Neuronal stem cell (in vitro differentiated cells): ENCODE results near the gene ATG5.

ENCODE experiments used
- DNase-seq: peaks from one replicate; pipeline ENCODE4 v3.0.0-alpha.2; 2013; ENCODE audit warnings: low spot score
- H2AFZ ChIP-seq: one replicate; pipeline ENCODE4 v1.6.1; 2013; ENCODE audit warnings: mild to moderate bottlenecking, low read length, inconsistent platforms
- H2AK5ac ChIP-seq: 2 replicates; pipeline ENCODE4 v1.6.1; 2013; ENCODE audit warnings: low read depth, mild to moderate bottlenecking, inconsistent platforms, low read length, moderate library complexity, mixed read lengths
- H2BK120ac ChIP-seq: 2 replicates; pipeline ENCODE4 v1.6.1; 2013; ENCODE audit warnings: low read depth, mild to moderate bottlenecking, inconsistent platforms, low read length, moderate library complexity, mixed read lengths
- H2BK12ac ChIP-seq: one replicate; pipeline ENCODE4 v1.6.1; 2013; ENCODE audit warnings: low read length, inconsistent platforms
- H2BK15ac ChIP-seq: 2 replicates; pipeline ENCODE4 v1.6.1; 2013; ENCODE audit warnings: mild to moderate bottlenecking, low read length, inconsistent platforms, mixed read lengths
- H2BK5ac ChIP-seq: one replicate; pipeline ENCODE4 v1.6.1; 2013; ENCODE audit warnings: inconsistent platforms, mild to moderate bottlenecking, low read length, moderate library complexity
- H3K14ac ChIP-seq: one replicate; pipeline ENCODE4 v1.6.1; 2013; ENCODE audit warnings: low read length, inconsistent platforms
- H3K18ac ChIP-seq: 2 replicates; pipeline ENCODE4 v1.6.1; 2013; ENCODE audit warnings: low read length, inconsistent platforms
- H3K23ac ChIP-seq: 2 replicates; pipeline ENCODE4 v1.6.1; 2013; ENCODE audit warnings: low read depth, mild to moderate bottlenecking, mixed read lengths, low read length, inconsistent platforms; ENCODE audit not compliant: poor library complexity
- H3K27ac ChIP-seq: replicated peaks from 3 replicates; pipeline ENCODE4 v1.5.1; 2013; ENCODE audit warnings: low read length, inconsistent platforms
- H3K27me3 ChIP-seq, 3 experiments: 2 replicates each; pipeline ENCODE4 v1.6.1; 2013; ENCODE audit warnings: low read length in 3 of 3, mild to moderate bottlenecking in 2 of 3, inconsistent platforms in 1 of 3, low read depth in 1 of 3, mixed read lengths in 1 of 3, moderate library complexity in 1 of 3; ENCODE audit not compliant: control insufficient read depth in 3 of 3, insufficient read depth in 3 of 3
- H3K36me3 ChIP-seq, 2 donors: replicated peaks in 1 of 2; 2 replicates each; pipeline ENCODE4 v1.6.1; 2013; ENCODE audit warnings: low read length in 2 of 2; ENCODE audit not compliant: control insufficient read depth in 2 of 2, insufficient read depth in 2 of 2
- H3K4ac ChIP-seq: 2 replicates; pipeline ENCODE4 v1.6.1; 2013; ENCODE audit warnings: inconsistent platforms, mild to moderate bottlenecking, low read length, moderate library complexity
- H3K4me1 ChIP-seq, 2 donors: 1 replicate in 1 of 2; 2 replicates in 1 of 2; pipeline ENCODE4 v1.6.1; 2013; ENCODE audit warnings: low read length in 2 of 2, low read depth in 1 of 2; ENCODE audit not compliant: control insufficient read depth in 2 of 2, insufficient read depth in 1 of 2
- H3K4me2 ChIP-seq: one replicate; pipeline ENCODE4 v1.6.1; 2013; ENCODE audit warnings: mild to moderate bottlenecking, low read length, inconsistent platforms; ENCODE audit not compliant: insufficient read depth, poor library complexity, severe bottlenecking
- H3K4me3 ChIP-seq, 2 donors: 2 replicates each; pipeline ENCODE4 v1.5.1; 2013; ENCODE audit warnings: low read length in 2 of 2, mild to moderate bottlenecking in 2 of 2, inconsistent platforms in 1 of 2, moderate library complexity in 1 of 2
- H3K79me1 ChIP-seq: one replicate; pipeline ENCODE4 v1.6.1; 2013; ENCODE audit warnings: low read depth, mild to moderate bottlenecking, inconsistent platforms, low read length, moderate library complexity
- H3K9ac ChIP-seq: one replicate; pipeline ENCODE4 v1.6.1; 2013; ENCODE audit warnings: mild to moderate bottlenecking, low read depth, low read length, inconsistent platforms; ENCODE audit not compliant: poor library complexity
- H3K9me3 ChIP-seq, 2 donors: replicated peaks in 1 of 2; 2 replicates each; pipeline versions ENCODE3 to v1.6.1; 2013; ENCODE audit warnings: low read length in 2 of 2, mild to moderate bottlenecking in 2 of 2, inconsistent platforms in 1 of 2, low read depth in 1 of 2, mixed read lengths in 1 of 2, moderate library complexity in 1 of 2; ENCODE audit not compliant: control insufficient read depth in 2 of 2, insufficient read depth in 1 of 2
- H4K8ac ChIP-seq: one replicate; pipeline ENCODE4 v1.6.1; 2013; ENCODE audit warnings: low read depth, mild to moderate bottlenecking, inconsistent platforms, low read length, moderate library complexity
- H4K91ac ChIP-seq: one replicate; pipeline ENCODE4 v1.6.1; 2013; ENCODE audit warnings: low read length, low read depth, mild to moderate bottlenecking, inconsistent platforms; ENCODE audit not compliant: poor library complexity
- WGBS, 2 donors: extraction: QIAGEN DNeasy Blood & Tissue Kit; methylation state at CpG; one replicate each; pipeline ENCODE4 v1.1.7; 2013; ENCODE audit warnings: missing lambda C conversion rate in 2 of 2, mixed read lengths in 1 of 2; ENCODE audit not compliant: insufficient read length in 2 of 2, insufficient replicate concordance in 1 of 2; ENCODE audit errors: extremely low coverage in 2 of 2; 5-methylcytosine and 5-hydroxymethylcytosine counted together

Gene ATG5

DNA sequence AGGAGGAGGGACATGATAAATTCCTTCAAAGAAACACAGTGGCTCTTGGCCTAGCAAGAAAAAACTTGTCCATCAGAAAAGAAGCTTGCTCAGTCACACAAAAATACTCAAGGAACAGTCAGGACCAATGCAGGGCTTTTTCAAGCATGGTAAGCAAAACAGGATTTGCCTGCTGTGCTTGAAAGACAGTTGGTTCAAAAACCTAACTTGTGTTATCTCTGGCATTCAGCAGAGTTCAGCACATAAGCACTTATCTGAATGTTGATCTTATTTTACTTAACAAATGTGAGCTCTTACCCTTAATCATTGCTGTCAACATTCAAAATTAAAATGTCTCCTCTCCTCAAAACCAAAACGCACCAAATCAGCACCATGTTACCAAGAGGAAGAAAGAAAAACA is 38.3 kb downstream of the ATG5 start:
- Histone ChIP-seq H2BK15ac (no peak overlapping the region), H2AK5ac (no peak overlapping the region), H3K4me1 (peaks cover 0 to 1% of the 10 kb centered on the region in 2 donors), H3K14ac (no peak overlapping the region), H3K36me3 (peaks cover 3 to 20% of the 10 kb centered on the region in 2 donors), H4K8ac (no peak overlapping the region), H3K23ac (no peak overlapping the region), H3K9ac (no peak overlapping the region), H2BK5ac (no peak overlapping the region), H3K79me1 (no peaks in the 10 kb centered on the region), H4K91ac (no peak overlapping the region), H2BK120ac (no peak overlapping the region), H3K18ac (no peak overlapping the region), H2AFZ (no peak overlapping the region), H3K27ac (no peak overlapping the region), H3K4me2 (no peak overlapping the region), H3K4ac (no peak overlapping the region), H2BK12ac (no peak overlapping the region), H3K9me3 (peaks cover 0 to 19% of the 10 kb centered on the region in 2 donors), H3K27me3 (no peaks in the 10 kb centered on the region), H3K4me3 (no peak overlapping the region)
- no peak for DNase-seq
- no CpG with 5 or more reads among the region's 1 CpG for WGBS, 2 donors

DNA sequence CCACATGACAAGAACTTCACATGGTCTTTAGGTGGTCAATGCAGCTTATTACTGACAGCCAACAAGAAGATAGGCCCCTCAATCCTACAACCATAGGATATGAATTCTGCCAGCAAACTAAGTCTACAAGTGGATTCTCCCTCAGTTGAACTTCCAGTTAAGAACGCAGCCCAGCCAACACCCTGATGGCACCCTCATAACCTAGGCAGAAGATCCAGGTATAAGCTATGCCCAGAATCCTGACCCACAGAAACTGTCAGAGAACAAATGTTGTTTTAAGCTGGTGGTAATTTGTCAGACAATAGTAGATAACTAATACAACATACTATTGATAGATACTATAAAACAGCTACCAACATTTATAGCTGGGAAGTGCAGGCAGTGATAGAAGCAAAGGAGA is 38.8 kb downstream of the ATG5 start:
- no CpG with 5 or more reads among the region's 1 CpG for WGBS, 2 donors
- Histone ChIP-seq H2BK5ac (no peak overlapping the region), H3K14ac (no peak overlapping the region), H3K23ac (no peak overlapping the region), H4K91ac (no peak overlapping the region), H3K4ac (no peak overlapping the region), H3K36me3 (peaks cover 0 to 15% of the 10 kb centered on the region in 2 donors), H3K27ac (no peak overlapping the region), H3K4me2 (no peak overlapping the region), H2BK15ac (no peak overlapping the region), H2AFZ (no peak overlapping the region), H3K27me3 (no peaks in the 10 kb centered on the region), H2BK12ac (no peak overlapping the region), H3K79me1 (no peaks in the 10 kb centered on the region), H3K9me3 (peaks cover 0 to 15% of the 10 kb centered on the region in 2 donors), H3K4me3 (no peak overlapping the region), H4K8ac (no peak overlapping the region), H2BK120ac (no peak overlapping the region), H3K18ac (no peak overlapping the region), H3K9ac (no peak overlapping the region), H2AK5ac (no peak overlapping the region), H3K4me1 (peaks cover 0 to 1% of the 10 kb centered on the region in 2 donors)
- no peak for DNase-seq

DNA sequence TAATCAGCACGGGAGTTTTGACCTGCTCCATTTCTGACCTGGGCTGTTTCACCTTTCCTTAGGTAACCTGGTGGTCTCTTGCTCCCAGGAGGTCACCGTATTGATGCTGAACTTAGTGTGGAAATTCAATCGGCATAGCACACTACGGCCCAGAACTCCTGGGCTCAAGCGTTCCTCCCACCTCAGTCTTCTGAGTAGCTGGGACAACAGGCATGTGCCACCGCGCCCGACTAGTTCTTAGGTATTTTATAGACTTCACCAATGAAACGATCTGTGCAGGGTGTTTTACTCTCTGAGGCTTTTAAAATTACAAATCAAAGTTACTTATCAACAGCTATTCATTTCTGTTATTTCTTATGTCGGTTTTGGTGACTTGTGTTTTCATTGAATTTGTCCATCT is 42.1 kb downstream of the ATG5 start:
- no peak overlapping the region for H3K4me3 ChIP-seq
- no peak overlapping the region for H3K14ac ChIP-seq
- H3K79me1 ChIP-seq: no peaks in the 10 kb centered on the region
- peaks cover 0 to 3% of the 10 kb centered on the region in 2 donors for H3K9me3 ChIP-seq
- no peak overlapping the region for H3K4ac ChIP-seq
- H3K9ac ChIP-seq: no peak overlapping the region
- no peak overlapping the region for H3K27ac ChIP-seq
- no peak overlapping the region for H3K23ac ChIP-seq
- peaks cover 2 to 11% of the 10 kb centered on the region in 2 donors for H3K36me3 ChIP-seq
- H3K18ac ChIP-seq: no peak overlapping the region
- no peak overlapping the region for H2BK12ac ChIP-seq
- no peak overlapping the region for H2BK120ac ChIP-seq
- H4K8ac ChIP-seq: no peak overlapping the region
- no peak overlapping the region for H3K4me2 ChIP-seq
- peaks cover 0 to 1% of the 10 kb centered on the region in 2 donors for H3K4me1 ChIP-seq
- DNase-seq: no peak
- no peak overlapping the region for H2BK5ac ChIP-seq
- no peak overlapping the region for H4K91ac ChIP-seq
- no peak overlapping the region for H2AK5ac ChIP-seq
- no peak overlapping the region for H2AFZ ChIP-seq
- no peaks in the 10 kb centered on the region for H3K27me3 ChIP-seq
- no CpG with 5 or more reads among the region's 10 CpGs for WGBS, 2 donors
- H2BK15ac ChIP-seq: no peak overlapping the region

DNA sequence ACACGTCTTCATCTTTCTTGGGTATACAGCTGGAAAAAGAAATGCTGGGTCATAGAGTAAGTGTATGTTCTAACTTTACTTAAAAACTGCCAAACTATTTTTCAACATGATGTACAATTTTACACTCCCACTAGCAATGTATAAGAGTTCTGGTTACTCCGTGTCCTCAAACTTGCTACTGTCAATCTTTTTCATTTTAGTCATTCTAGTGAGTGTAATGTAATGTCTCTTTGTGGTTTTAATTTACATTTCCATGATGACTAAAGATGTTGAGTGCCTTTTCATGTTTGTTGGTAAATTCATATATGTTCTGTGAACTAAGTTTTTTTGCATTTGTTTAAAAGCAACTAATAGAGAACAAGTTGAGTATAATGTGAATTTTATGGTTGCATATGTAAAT is 43.9 kb downstream of the ATG5 start:
- no peaks in the 10 kb centered on the region for H3K79me1 ChIP-seq
- H3K23ac ChIP-seq: no peak overlapping the region
- H3K18ac ChIP-seq: no peak overlapping the region
- no peak overlapping the region for H3K27ac ChIP-seq
- H3K4me2 ChIP-seq: no peak overlapping the region
- H2AK5ac ChIP-seq: no peak overlapping the region
- H3K14ac ChIP-seq: no peak overlapping the region
- H2BK120ac ChIP-seq: no peak overlapping the region
- H3K4me1 ChIP-seq: peaks cover 0 to 1% of the 10 kb centered on the region in 2 donors
- no peak for DNase-seq
- peaks cover 2 to 18% of the 10 kb centered on the region in 2 donors for H3K36me3 ChIP-seq
- H2AFZ ChIP-seq: no peak overlapping the region
- H4K8ac ChIP-seq: no peak overlapping the region
- H3K4me3 ChIP-seq: no peak overlapping the region
- H2BK15ac ChIP-seq: no peak overlapping the region
- H2BK12ac ChIP-seq: no peak overlapping the region
- peaks cover 0 to 3% of the 10 kb centered on the region in 2 donors for H3K9me3 ChIP-seq
- H3K4ac ChIP-seq: no peak overlapping the region
- no peak overlapping the region for H4K91ac ChIP-seq
- no peaks in the 10 kb centered on the region for H3K27me3 ChIP-seq
- no peak overlapping the region for H2BK5ac ChIP-seq
- H3K9ac ChIP-seq: no peak overlapping the region
- no CpG with 5 or more reads among the region's 2 CpGs for WGBS, 2 donors
